MM.1S (cell line): ENCODE measurements around the gene C12orf50.

Source experiments
- DNase-seq: peaks from one replicate; pipeline ENCODE4 v3.0.0-alpha.2; 2015
- H2AFZ ChIP-seq: fragments of 300-600 bp; sonication (generic); 2 replicates; pipeline ENCODE4 v1.6.0; 2016; ENCODE audit warnings: antibody characterized with exemption, low read length
- H3F3A ChIP-seq: fragments of 300-600 bp; sonication (generic); 2 replicates; pipeline ENCODE4 v1.6.1; 2016; ENCODE audit warnings: mild to moderate bottlenecking, antibody characterized with exemption, low read length, moderate library complexity, mixed read lengths; ENCODE audit not compliant: insufficient read depth
- H3K27ac ChIP-seq: fragments of 300-600 bp; sonication (generic); 2 replicates; pipeline ENCODE4 v1.5.1; 2016; ENCODE audit warnings: mild to moderate bottlenecking, low read length
- H3K27me3 ChIP-seq: fragments of 300-600 bp; sonication (generic); replicated peaks from 2 replicates; pipeline ENCODE4 v1.6.0; 2016; ENCODE audit warnings: low read length; ENCODE audit not compliant: insufficient read depth
- H3K36me3 ChIP-seq: fragments of 300-600 bp; sonication (generic); replicated peaks from 2 replicates; pipeline ENCODE4 v1.6.1; 2016; ENCODE audit warnings: mild to moderate bottlenecking, low read length, mixed read lengths; ENCODE audit not compliant: insufficient read depth
- H3K4me1 ChIP-seq: fragments of 300-600 bp; sonication (generic); 2 replicates; pipeline ENCODE4 v1.6.1; 2016; ENCODE audit warnings: low read length, mixed read lengths
- H3K4me2 ChIP-seq: fragments of 300-600 bp; sonication (generic); 2 replicates; pipeline ENCODE4 v1.6.0; 2016; ENCODE audit warnings: low read depth, low read length
- H3K4me3 ChIP-seq: fragments of 300-600 bp; sonication (generic); 2 replicates; pipeline ENCODE4 v1.5.1; 2016; ENCODE audit warnings: low read length, mixed read lengths
- H3K79me2 ChIP-seq: fragments of 300-600 bp; sonication (generic); 2 replicates; pipeline ENCODE4 v1.6.1; 2016; ENCODE audit warnings: mixed run types, low read length, mixed read lengths
- H3K9ac ChIP-seq: fragments of 300-600 bp; sonication (generic); 2 replicates; pipeline ENCODE4 v1.6.1; 2016; ENCODE audit warnings: low read length, mixed read lengths
- H3K9me2 ChIP-seq: fragments of 300-600 bp; sonication (generic); replicated peaks from 2 replicates; pipeline ENCODE4 v1.6.1; 2016; ENCODE audit warnings: mild to moderate bottlenecking, low read length, mixed read lengths; ENCODE audit not compliant: insufficient read depth
- H3K9me3 ChIP-seq: fragments of 300-600 bp; sonication (generic); replicated peaks from 2 replicates; pipeline ENCODE4 v1.6.1; 2016; ENCODE audit warnings: mild to moderate bottlenecking, low read length, mixed read lengths; ENCODE audit not compliant: insufficient read depth
- H4K20me1 ChIP-seq: fragments of 300-600 bp; sonication (generic); 2 replicates; pipeline ENCODE4 v1.6.1; 2016; ENCODE audit warnings: mild to moderate bottlenecking, low read length, moderate library complexity, mixed read lengths; ENCODE audit not compliant: insufficient read depth
- CTCF ChIP-seq: fragments of 300-600 bp; sonication (generic); IDR thresholded peaks from 2 replicates; pipeline ENCODE4 v1.5.1; 2016; ENCODE audit warnings: antibody characterized with exemption, low read length, mixed read lengths
- EZH2 ChIP-seq: fragments of 300-600 bp; sonication (generic); optimal IDR thresholded peaks from 2 replicates; pipeline ENCODE3; 2017; ENCODE audit warnings: low read depth, mild to moderate bottlenecking, antibody characterized with exemption, low read length, mixed read lengths
- EZH2phosphoT487 ChIP-seq: fragments of 300-600 bp; sonication (generic); IDR thresholded peaks from 2 replicates; pipeline ENCODE4 v1.6.1; 2018; ENCODE audit warnings: antibody characterized with exemption, low read length

Gene C12orf50

GRCh38 chr12:87943762-87944161, 85.4 kb downstream of the C12orf50 start:
- H3K9me2 ChIP-seq: no peaks in the 10 kb centered on the region
- H3K4me2 ChIP-seq: no peak overlapping the region
- DNase-seq: no peak
- no peak overlapping the region for H3K9ac ChIP-seq
- H3K36me3 ChIP-seq: no peaks in the 10 kb centered on the region
- H2AFZ ChIP-seq: no peak overlapping the region
- H3K9me3 ChIP-seq: no peaks in the 10 kb centered on the region
- H3K4me3 ChIP-seq: no peak overlapping the region
- H3K4me1 ChIP-seq: no peaks in the 10 kb centered on the region
- no peaks in the 10 kb centered on the region for H3F3A ChIP-seq
- no peak for TF ChIP-seq EZH2
- no peak for TF ChIP-seq CTCF
- TF ChIP-seq EZH2phosphoT487: no peak
- H3K79me2 ChIP-seq: no peaks in the 10 kb centered on the region
- no peak overlapping the region for H3K27ac ChIP-seq
- no peaks in the 10 kb centered on the region for H3K27me3 ChIP-seq
- no peaks in the 10 kb centered on the region for H4K20me1 ChIP-seq

- Histone ChIP-seq H3K4me3 (no peak overlapping the region), H2AFZ (no peak overlapping the region), H3K27me3 (no peaks in the 10 kb centered on the region), H3K9me3 (no peaks in the 10 kb centered on the region), H3K79me2 (no peaks in the 10 kb centered on the region), H3K4me1 (no peaks in the 10 kb centered on the region), H3K9me2 (no peaks in the 10 kb centered on the region), H3K36me3 (no peaks in the 10 kb centered on the region), H3F3A (no peaks in the 10 kb centered on the region), H4K20me1 (no peaks in the 10 kb centered on the region), H3K27ac (no peak overlapping the region), H3K9ac (no peak overlapping the region), H3K4me2 (no peak overlapping the region)
- no peak for DNase-seq
- TF ChIP-seq EZH2phosphoT487 (no peak), CTCF (no peak), EZH2 (no peak)
These were observed 86.2 kb downstream of the C12orf50 start for GRCh38 chr12:87943023-87943422.

GRCh38 chr12:87939182-87939581, 90.0 kb downstream of the C12orf50 start:
- Histone ChIP-seq H3K9ac (no peak overlapping the region), H3K4me2 (no peak overlapping the region), H3K9me3 (no peaks in the 10 kb centered on the region), H3K36me3 (no peaks in the 10 kb centered on the region), H3K79me2 (no peaks in the 10 kb centered on the region), H3K9me2 (no peaks in the 10 kb centered on the region), H3K4me1 (no peaks in the 10 kb centered on the region), H3K4me3 (no peak overlapping the region), H2AFZ (no peak overlapping the region), H3F3A (no peaks in the 10 kb centered on the region), H3K27me3 (no peaks in the 10 kb centered on the region), H4K20me1 (no peaks in the 10 kb centered on the region), H3K27ac (no peak overlapping the region)
- TF ChIP-seq EZH2phosphoT487 (no peak), EZH2 (no peak), CTCF (no peak)
- DNase-seq: no peak

GRCh38 chr12:87935216-87935615, 94.0 kb downstream of the C12orf50 start:
- Histone ChIP-seq H2AFZ (no peak overlapping the region), H3K9me2 (no peaks in the 10 kb centered on the region), H3K4me3 (no peak overlapping the region), H3K9me3 (no peaks in the 10 kb centered on the region), H3K27ac (no peak overlapping the region), H3K27me3 (no peaks in the 10 kb centered on the region), H3K36me3 (no peaks in the 10 kb centered on the region), H3K4me2 (no peak overlapping the region), H3K79me2 (no peaks in the 10 kb centered on the region), H3K9ac (no peak overlapping the region), H4K20me1 (no peaks in the 10 kb centered on the region), H3K4me1 (no peaks in the 10 kb centered on the region), H3F3A (no peaks in the 10 kb centered on the region)
- no peak for DNase-seq
- TF ChIP-seq CTCF (no peak), EZH2 (no peak), EZH2phosphoT487 (no peak)
